NCI-H187 treated with DMSO at 0.1 percent for 48 hours (cell line): ENCODE data around the gene ESRRB.

ENCODE experiments used
- DNase-seq: peaks from one replicate; lab custom pipeline; 2025; lab: John Stamatoyannopoulos, UW

ESRRB gene

DNA sequence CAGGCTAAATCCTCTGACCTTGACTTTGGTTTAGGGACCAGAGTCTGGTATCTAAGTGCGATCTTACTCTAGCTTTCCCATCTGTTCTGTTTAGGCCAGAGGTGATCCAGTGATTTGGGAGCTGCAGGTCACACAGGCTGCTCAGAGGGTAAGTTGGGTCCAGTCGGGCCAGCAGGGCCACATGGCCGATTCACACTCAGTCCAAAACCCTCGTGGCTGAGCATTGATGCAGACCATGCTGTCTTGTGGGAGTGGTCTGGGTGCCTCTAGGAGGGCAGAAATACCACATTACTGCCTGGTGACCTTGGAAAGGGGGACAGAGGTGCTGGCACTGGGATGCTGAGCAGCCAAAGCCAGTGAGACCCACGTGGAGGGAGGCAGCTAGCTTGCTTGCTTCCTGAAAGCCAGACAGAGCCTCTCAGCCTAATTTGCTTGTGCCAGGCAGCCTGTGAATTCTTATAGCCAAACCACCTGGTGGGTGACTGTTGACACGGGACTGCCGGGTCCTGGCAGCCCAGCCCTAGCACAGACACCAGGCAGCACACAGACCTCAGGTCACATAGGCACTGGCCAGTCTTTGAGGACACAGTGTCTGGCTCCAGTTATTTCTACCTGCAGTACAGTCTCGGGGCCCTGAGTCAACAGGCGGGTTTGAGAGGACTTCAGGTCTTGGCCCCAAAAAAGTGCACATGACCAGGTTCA lies 31.7 kb downstream of the ESRRB start:
- DNase-seq, result no peak

DNA sequence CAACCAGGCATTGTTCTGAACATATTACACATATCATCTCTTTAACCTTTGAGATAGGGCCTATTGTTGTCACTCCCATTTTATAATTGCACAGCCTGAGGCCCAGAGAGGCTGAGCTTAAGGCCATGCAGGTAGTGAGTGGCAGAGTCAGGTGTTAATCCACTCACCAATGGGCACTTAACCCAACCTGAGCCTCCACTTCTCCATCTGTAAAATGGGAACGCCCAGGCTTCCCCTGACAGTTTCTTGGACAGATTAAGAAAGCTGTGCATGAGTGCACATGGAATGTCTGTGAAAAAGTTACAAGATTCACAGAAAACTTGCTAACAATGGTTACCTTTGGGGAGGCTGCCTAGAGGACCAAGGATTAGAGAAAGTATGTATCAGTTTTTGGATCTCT lies 32.9 kb downstream of the ESRRB start:
- DNase-seq, result no peak

DNA sequence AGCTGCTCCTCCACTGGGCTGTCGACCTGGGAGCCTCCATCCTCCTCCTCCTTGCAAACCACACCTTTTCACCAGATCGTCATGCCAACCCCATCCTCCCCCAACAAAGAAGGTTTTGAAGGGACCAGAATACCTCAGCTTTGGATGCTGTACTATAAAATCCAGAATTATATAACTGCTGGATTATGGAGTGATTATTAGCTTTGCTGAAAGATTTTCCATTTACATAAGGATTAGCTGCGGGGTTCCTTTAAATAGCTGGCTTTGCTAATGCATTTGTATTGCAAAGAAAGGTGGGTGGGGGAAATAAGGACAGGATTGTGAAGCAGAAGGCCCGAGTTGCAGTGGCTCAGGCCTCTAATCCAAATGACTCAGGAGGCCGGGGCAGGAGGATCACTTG lies 36.6 kb downstream of the ESRRB start:
- no peak for DNase-seq

DNA sequence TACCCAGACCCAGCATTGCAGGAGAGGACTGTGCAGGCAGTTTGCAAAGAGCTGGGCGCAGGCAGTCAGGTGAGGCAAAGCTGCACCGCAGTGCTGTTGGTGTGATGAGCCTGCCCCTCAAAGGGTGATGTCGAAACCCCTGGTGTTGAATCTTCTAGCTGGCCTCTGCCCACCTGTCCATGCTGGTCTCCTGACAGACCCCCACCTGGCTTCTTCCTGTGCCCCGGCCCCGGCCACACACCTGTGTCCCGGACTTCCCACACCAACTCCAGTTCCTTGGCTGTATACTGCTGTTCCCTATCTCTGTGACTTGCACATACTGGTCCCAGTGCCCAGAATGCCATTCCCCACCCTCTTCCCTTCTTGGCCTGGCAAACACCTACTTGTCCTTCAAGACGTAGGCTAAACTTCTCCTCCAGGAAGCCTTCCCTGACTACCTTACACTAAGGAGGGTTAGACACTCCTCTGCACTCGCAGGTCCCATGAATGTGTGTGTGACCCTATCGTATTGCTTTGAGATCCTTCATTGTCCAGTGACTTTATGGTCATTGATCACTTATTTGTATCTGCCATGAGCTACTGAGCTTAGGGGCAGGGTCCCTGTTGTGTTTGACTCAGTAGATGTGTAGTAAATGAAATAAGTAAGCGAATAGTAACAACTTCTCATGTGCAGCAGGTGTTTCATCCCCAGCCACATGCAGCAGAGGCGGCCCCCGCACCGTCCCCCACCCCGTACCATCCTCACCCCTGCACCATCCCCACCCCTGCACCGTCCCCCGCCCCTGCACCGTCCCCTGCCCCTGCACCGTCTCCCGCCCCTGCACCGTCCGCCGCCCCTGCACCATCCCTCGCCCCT lies 37.4 kb downstream of the ESRRB start:
- no peak for DNase-seq

DNA sequence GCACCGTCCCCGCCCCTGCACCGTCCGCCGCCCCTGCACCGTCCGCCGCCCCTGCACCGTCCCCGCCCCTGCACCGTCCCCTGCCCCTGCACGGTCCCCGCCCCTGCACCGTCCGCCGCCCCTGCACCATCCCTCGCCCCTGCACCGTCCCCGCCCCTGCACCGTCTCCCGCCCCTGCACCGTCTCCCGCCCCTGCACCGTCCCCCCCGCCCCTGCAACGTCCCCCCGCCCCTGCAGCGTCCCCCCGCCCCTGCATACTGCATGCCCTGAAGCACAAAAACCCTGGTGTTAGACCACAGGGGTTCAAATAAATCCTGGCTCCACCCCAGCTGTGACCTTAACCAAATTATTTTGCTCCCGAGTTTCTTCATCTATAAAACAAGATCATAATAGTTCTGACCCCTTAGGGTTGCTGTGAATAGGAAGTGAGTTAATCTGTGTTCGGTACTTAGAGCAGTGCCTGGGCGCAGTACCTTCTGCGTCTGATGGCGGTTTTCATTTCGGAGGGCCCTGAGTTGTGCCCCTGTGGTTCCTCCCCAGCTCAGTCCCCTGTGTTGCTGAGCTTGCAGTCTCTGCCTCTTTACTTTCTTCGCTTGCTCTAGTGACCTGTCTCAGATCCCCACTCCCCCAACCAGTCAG lies 38.1 kb downstream of the ESRRB start:
- no peak for DNase-seq

DNA sequence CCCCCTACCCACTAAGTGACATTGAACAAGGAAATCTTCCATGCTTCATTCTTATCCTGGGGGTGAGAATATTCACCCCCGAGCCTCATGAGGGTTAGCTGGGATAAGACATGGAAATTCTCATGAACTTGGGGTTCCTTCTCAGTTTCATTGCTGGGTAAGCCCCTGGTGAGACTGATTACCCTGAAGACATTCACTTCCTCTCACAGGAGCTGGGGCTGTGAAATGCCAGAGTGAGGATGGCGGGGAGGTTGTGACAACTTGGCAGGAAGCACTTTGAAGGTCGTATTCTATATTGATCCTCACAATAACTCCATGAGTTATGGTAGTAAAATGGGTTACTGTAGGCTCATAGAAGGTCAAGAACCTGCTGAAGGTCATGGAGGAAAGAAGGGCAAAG lies 43.5 kb downstream of the ESRRB start:
- no peak for DNase-seq

DNA sequence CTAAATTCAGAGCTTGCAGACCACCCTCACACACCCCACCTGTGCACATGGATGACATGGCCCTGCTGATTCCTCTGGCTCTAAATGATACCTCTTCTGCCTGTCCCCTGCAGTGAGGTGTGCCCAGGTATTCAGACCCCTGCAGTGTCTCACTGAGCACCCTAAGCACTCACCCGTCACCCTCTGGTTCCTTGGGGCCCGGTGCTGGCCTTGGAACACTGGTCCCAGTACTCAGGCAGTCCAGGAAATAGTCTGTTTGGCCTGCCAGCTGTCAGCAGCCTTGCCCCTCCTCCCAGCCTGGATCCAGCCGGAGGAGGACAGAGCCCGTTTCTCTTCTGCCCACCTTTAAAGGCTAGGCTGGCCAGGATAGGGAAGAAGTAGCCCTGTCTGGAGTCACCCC lies 44.9 kb downstream of the ESRRB start:
- DNase-seq, result no peak

DNA sequence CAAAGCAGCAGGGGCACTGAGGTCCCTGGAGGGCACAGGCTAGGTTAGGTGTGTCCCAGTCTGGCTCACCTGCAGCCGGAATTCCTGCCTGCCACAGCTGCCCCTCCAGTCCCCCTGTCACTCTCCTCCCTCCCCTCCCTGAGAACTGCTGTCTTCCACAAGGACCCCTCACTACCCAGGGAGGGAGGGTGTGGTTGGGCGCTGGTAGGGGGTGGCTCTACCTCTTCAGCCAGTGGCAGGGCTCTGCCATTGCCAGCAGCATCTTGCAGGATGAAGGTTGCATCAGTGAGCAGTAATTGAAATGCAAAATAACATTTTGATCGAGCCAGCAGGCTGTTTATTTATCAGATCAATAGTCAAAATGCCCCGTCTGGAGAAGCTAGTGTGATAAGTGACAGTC lies 45.7 kb downstream of the ESRRB start:
- no peak for DNase-seq

DNA sequence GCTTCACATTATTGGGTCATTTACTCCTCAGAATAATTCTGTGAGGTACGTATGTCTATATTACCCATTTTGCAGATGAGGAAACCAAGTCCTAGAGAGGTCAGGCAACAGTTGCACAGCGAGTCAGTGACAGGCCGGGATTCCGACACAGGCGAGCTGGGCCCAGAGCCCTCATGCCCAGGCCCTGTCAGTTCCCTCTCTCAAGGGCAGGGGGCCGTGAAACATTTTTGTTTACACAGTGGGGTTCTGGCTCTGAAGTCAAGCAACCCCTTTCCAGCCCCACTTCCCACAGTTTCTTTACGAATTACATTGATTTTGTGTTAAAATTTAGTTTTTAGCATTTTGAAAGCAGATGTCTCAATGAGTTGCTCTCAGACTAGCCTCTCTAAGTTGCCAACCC lies 46.7 kb downstream of the ESRRB start:
- DNase-seq, result no peak

DNA sequence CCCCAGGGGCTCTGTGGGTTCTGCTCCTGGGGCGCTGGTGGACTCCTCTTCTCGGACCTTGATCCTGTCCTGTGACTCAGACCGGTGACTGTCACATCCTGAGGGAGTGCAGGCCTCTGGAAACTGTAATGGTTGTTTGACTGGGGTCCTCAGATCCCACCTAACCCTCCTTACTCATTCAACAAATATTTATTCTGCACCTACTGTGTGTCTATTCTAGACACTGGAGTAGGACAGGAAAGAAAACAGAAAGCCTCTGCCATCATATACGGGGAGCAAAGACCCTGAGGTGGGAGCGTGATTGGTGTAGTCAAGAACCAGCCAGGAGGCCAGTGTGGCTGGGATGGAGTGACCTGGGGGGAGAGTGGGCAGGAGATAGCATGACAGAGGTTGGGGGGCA lies 47.6 kb downstream of the ESRRB start:
- no peak for DNase-seq

DNA sequence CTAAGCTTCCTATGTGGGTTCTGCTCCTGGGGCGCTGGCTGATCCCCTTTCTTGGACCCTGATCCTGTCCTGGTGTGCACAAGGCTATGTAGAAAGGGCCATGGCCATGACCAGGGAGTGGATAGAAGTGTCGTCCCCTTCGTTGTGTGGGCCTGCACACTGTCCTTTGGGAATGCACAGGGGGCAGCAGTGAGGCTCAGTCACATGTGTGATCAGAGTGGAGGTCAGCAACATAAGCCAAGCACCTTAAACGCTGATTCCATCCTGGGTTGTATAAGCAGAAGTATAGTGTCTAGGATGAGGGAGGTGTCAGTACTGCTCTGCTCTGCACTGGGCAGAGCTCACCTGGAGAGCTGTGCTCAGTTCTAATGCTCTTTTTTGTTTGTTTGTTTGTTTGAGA lies 48.4 kb downstream of the ESRRB start:
- no peak for DNase-seq

DNA sequence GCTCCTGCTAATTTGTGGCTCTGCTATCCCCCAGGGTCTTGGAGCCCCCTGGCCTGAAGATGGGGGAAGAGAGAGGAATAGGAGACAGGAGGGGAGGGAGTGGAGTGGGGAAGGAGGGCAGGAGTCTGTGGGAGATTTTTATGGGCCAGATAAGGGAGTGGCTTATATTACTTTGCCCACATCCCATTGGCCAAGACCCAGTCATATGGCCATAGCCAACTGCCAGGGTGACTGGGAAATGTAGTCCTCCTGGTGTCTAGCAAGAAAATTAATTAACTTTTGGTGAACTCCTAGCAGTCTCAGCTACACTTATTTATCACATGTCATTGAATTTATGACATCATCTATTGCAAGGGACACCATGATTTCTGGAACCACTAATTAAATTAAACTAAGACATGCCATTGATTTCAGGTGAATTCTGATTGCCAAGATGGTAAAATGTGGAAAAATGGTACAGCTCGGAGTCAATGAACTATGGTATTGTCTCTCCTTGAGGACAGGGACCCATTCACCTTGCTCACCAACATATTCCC lies 50.3 kb downstream of the ESRRB start:
- DNase-seq, result no peak

DNA sequence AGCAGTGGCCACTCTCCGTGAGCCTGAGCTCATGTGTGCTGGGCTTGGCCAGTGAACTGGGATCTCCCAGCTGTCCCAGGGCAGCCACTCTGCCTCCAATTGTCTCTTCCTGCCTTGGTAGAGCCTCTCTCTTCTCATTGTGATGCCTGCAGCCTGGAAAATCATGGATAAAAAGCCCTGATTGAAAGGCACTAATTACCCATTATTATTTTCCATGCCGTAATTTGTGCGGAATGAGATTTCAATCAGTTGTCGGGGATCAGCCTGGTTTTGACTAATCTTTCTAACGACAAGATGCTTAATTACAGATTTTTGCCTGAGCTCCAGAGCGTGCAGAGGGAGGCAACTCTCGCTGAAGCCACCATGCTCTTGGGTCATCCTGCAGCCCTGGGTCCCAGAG lies 52.7 kb downstream of the ESRRB start:
- no peak for DNase-seq

DNA sequence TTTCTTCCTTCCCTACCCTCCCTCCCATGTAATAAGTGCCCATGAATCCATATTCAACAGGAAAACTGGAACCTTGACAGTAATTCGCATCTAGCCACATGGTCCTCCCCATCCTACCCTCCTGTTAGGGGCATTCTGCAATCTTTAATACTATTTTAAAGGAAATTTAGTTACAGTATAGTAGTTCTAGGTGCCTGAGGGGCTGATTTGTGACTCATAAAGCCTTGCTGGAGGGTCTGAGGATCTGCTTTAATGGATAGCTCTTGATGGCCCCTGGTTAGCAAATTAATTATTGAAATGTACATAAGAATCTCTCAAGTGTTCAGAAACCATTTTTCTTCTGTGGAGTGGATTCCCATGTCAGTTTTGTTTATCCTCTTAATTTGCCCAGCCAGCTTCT lies 54.1 kb downstream of the ESRRB start:
- DNase-seq, result no peak

DNA sequence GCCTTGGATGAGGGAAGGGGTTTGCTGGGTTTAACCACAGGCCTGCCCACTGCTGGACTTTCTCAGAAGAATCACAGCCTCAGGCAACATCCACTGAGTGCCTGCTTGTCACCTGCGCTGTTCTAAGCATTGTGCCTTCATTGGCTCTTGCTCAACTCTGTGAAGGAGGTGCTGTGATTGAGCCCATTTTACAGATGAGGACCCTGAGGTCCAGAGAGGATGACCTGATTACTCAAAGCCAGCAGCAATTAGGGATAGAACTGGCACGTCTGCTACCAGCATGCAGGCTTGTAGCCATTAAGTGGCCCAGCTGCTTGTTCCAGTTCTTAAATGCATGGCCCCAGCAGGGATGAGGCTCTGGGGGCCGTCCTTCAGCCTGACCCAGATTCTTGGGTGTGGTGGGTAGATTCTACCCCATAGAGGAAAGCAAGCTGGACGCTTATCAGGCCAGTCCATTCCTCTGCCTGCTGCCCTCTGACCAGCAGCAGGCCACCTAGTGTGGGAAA lies 54.6 kb downstream of the ESRRB start:
- no peak for DNase-seq

DNA sequence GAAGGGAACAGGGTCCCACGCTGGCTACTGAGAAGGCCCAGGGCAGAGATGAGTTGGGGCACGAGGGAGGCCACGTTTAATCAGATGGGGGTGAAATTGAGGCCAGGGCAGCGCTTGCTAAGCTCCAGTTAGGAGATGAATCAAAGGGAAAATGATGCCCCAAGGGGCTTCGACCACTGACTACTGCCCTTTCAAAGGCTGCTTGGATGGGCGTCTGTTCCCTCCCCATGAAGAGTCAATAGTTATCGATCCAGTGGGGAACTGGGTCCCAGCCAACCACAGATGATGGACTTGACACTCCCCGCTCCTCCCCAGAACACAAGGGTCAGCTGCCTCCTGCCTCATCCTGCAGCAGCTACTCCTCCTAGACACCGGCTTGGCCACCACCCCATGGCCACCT lies 55.6 kb downstream of the ESRRB start:
- DNase-seq, result no peak

DNA sequence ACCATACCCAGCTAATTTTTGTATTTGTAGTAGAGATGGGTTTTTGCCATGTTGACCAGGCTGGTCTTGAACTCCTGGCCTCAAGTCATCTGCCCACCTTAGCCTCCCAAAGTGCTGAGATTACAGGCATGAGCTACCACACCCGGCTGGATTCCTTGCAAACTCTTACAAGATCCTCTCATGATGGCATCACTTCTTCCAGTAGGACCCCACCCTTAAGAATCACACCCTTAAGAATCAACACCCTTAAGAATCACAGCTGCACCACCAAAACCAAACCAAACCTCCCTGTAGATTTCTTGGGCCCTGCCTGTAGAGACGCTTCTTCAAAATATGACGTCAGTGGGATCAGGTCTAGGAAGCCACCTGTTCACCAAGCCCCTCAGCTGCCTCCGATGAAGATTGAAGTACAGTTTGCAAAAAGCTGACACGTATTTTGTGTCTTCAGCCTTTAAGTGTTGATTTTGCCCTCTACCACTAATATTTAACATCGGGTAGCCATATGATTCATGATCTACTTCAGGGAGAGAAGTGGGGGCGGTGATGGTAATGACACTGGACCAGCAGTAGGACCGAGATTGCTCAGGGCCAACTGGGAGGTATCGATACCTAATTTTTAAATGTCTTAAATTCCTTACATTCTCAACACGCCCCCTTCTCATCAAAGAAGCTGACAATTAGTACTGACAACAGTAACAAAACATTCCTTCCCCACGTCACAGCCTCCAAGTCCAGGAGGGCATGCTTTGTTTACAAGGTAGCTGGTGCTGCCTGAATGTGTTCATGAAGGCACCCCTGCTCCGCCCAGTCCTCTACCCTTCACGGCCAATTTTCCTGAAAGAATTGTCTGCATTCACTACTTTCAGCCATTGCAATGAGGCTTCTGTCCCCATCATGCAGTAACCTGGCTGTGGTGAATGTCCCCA lies 57.2 kb downstream of the ESRRB start:
- no peak for DNase-seq

DNA sequence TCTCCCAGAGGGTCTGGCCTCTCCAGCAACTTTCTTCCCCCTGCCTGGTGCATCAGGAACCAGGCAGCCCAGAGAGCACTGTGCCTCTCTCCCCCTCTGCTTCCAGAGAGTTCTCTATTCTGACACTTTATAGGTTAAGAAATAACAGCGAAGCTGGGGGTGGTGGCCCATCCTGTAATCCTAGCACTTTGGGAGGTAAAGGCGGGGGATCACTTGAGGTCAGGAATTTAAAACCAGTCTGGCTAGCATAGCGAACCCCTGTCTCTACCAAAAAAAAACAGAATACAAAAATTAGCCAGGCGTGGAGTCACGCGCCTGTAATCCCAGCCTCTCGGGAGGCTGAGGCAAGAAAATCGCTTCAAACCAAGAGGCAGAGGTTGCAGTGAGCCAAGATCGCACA lies 58.3 kb downstream of the ESRRB start:
- DNase-seq, result no peak

DNA sequence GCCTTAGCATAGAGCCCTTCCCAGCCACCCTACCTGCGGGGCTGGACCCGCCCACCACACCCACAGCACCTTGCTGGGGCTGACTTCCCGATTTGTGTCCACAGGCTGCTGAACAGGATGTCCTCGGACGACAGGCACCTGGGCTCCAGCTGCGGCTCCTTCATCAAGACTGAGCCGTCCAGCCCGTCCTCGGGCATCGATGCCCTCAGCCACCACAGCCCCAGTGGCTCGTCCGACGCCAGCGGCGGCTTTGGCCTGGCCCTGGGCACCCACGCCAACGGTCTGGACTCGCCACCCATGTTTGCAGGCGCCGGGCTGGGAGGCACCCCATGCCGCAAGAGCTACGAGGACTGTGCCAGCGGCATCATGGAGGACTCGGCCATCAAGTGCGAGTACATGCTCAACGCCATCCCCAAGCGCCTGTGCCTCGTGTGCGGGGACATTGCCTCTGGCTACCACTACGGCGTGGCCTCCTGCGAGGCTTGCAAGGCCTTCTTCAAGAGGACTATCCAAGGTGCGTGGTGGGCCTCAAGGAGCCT lies 63.4 kb downstream of the ESRRB start:
- no peak for DNase-seq

DNA sequence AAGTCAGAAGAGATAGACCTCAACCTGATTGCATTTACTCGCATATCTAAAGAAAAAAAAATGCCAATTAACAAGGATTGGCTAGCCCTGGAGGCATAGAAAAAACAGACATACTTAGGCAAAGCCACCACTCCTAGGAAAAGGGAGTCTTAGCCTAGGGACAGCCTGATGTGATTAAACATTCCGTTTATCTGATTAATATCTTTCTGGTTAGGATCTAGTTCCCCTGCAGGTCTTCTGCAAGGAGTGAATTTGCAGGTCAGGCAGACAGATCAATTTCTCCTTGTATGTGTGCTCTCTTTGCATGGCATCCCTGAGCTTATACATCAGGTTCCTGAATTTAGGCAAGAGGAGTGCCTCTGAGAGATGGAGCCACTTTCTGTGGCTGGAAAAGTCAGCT lies 70.5 kb downstream of the ESRRB start:
- no peak for DNase-seq

DNA sequence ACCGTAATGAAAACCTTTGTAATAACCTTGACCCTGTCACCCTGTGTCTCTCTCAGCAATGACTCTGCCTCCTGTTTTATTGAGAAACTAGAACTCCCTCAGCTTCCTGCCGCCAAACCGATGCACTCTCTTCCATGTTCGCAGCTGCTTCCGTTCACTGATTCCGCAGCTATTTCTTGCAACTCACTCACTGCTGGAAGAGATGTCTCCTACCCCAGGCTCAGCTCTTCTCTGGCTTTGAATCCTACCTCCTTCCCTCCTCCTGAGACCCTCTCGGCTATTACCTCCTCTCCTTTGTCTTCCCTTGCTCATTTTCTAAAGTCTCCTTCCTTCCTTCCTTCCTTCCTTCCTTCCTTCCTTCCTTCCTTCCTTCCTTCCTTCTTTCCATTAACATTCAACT lies 71.0 kb downstream of the ESRRB start:
- DNase-seq, result no peak
